ENCODE results near the gene PLXDC1.

The PLXDC1 gene

GRCh38 chr17:39097537-39097936, 53.9 kb downstream of the PLXDC1 start:
- DNase-seq (ENCODE audit: low read depth, low spot score) = no peak

DNA sequence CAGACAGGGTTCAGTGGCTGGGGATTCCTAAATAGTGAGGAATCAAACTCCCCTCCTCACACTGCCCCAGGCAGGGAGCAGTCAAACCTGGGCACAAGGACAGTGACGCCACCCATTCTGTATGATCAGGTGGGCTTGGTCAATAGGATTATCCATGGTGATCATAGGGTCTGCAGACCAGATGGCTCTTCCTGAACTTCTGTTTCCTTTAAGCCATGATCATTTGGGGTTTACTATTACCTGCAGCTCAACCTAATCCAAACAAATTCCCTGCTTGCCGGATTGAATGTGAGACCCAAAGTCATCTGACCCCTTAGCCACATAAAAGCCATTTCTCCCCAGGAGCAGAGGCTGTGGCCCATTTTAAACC, 54.3 kb downstream of the PLXDC1 start:
- DNase-seq (ENCODE audit: low read depth, low spot score) = no peak

GRCh38 chr17:39096508-39097149, 54.8 kb downstream of the PLXDC1 start:
- DNase-seq (ENCODE audit: low read depth, low spot score) = no peak

- DNase-seq (ENCODE audit: low read depth, low spot score) = no peak
Observed at GRCh38 chr17:39095309-39095686, 56.1 kb downstream of the PLXDC1 start.

- no peak for DNase-seq (ENCODE audit: low read depth, low spot score)
Observed at GRCh38 chr17:39094607-39095308, 56.7 kb downstream of the PLXDC1 start.

GRCh38 chr17:39092692-39093230, 58.7 kb downstream of the PLXDC1 start:
- no peak for DNase-seq (ENCODE audit: low read depth, low spot score)

GRCh38 chr17:39090908-39091665, 60.4 kb downstream of the PLXDC1 start:
- DNase-seq (ENCODE audit: low read depth, low spot score) = no peak

- DNase-seq (ENCODE audit: low read depth, low spot score) = no peak
Observed at GRCh38 chr17:39090400-39090799, 61.0 kb downstream of the PLXDC1 start.

GRCh38 chr17:39084558-39084957, 66.9 kb downstream of the PLXDC1 start:
- DNase-seq (ENCODE audit: low read depth, low spot score) = no peak

- DNase-seq (ENCODE audit: low read depth, low spot score) = no peak
Observed at GRCh38 chr17:39083270-39083669, 68.2 kb downstream of the PLXDC1 start.

- DNase-seq (ENCODE audit: low read depth, low spot score) = no peak
Observed at GRCh38 chr17:39082482-39082881, 69.0 kb downstream of the PLXDC1 start.

GRCh38 chr17:39081851-39082250, 69.6 kb downstream of the PLXDC1 start:
- DNase-seq (ENCODE audit: low read depth, low spot score) = no peak

DNA sequence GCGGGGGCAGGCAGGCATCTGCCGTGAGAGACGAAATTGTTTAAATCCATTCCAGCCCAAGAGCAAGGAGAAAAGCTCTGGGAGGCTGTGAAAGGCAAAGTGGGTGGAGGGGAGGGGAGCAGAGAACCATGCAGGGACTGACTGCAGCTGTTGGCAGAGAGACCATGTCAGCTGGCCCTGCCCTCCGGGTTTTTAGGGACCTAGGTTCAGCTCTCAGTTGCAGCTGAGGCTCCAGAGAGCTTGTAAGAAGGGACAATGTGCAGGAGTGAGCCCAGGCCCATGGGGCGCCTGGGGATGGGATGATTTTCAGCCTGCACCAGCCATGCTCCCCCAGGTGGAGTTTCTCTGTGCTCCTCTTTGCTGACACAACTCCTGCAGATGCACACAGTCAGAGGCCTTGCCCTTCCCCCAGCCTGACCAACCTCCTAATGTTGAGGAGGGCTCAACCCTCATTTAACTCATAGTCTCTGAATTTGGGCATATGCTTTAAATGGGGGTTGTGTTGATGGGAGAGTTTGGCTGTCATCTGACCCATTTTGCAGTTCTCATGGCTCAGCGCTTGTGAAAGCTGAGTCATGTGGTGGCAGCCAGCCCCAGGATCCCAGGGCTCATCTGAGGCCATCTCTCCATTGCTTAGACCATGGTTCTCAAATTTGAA, 70.9 kb downstream of the PLXDC1 start:
- DNase-seq (ENCODE audit: low read depth, low spot score) = no peak

DNA sequence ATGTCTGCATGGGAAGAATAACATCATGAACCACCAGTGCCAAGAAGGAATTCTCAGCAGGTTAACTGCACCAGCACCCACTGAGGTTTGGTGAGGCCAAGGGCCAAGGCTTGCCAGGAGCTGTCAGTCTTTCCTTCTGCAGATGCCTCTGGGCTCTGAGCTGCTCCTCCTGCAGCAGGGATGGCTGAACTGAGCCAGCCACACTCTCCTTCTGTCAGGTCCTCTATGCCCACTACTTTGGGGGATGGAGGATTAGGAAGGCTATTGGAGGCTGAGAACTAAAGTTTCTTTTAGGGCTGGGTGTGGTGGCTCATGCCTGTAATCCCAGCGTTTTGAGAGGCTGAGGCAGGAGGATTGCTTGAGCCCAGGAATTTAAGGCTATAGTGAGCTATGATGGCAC, 71.6 kb downstream of the PLXDC1 start:
- no peak for DNase-seq (ENCODE audit: low read depth, low spot score)

DNA sequence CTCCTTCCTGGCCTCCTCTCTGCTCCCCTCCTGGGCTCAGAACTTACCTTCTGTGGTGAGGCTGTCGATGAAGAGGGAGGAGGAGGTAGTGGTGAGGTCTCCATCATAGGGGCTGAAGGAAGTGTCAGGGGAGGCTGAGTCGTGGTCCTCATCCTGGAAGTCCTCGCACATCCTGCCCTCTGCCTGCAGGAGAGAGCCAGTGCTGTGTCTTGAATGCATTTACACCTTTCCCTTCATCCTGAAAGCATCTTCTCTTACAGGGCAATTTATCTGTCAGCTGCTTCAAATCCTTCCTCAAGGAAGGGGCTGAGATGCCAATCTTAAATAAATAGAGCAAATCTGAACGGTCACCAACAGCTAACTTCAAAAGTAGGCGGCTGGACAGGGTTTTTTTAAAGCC, 73.6 kb downstream of the PLXDC1 start:
- no peak for DNase-seq (ENCODE audit: low read depth, low spot score)

- DNase-seq (ENCODE audit: low read depth, low spot score) = no peak
Observed at GRCh38 chr17:39077252-39077651, 74.2 kb downstream of the PLXDC1 start.

GRCh38 chr17:39074676-39075075, 76.8 kb downstream of the PLXDC1 start:
- DNase-seq (ENCODE audit: low read depth, low spot score) = no peak

DNA sequence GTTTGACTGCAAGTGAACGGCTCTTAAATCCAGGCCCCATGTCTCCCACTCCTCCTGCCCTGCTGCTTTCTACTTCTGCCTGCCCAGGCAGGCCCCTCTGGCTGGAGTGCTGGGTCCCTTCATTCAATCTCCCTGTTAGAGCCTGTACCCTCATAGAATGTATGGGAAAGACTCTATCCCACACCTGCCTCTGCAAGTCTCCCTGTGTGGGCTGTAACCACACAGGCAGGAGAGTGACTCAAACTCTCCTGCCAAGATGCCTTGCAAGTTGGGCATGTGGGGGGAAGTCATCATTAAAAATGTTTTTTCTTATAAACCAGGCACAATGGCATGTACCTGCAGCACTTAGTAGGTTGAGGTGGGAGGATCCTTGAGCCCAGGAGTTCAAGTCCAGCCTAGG, 77.5 kb downstream of the PLXDC1 start:
- no peak for DNase-seq (ENCODE audit: low read depth, low spot score)

- no peak for DNase-seq (ENCODE audit: low read depth, low spot score)
Observed at GRCh38 chr17:39073353-39073752, 78.1 kb downstream of the PLXDC1 start.

DNA sequence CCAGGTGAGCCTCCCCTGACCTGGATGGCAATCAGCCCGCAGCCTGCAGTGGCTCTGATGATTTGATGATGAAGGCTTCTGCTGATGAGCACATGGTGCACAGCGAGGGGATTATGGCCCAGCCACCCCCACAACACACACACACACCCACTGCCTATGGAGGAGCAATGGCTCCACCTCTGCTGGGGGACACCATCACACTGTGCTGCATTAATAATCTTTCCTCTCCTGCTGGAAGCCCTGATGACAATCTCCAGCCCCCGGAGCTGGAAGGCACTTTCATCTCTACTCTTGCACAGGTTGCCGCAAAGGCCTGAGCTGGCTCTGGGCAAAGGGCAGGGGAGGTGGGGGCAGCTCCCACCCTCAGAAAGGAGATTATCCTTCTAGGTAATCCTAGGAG, 79.9 kb downstream of the PLXDC1 start:
- DNase-seq (ENCODE audit: low read depth, low spot score) = no peak

GRCh38 chr17:39069114-39069756, 82.2 kb downstream of the PLXDC1 start:
- no peak for DNase-seq (ENCODE audit: low read depth, low spot score)

DNA sequence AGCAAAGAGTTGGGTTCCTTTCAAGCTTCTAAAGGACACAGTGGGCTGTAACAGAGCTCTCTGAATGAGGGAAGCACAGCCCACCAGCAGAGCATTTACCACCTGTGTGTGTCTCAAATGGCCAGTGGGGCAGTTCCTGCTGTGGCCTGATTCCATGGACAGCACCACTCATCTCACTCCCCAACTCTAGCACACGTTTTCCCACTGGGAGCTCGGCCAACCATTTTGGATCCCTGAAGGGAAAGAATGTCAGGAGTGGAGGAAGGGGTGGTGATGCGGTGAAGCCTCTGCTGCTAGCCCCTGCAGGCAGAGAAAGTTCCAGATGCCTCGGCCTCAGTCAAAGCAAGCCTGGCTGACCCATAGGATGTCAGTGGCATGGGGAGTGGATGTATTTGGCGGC, 86.6 kb downstream of the PLXDC1 start:
- DNase-seq (ENCODE audit: low read depth, low spot score) = no peak

Data from activated naive CD8-positive, alpha-beta T cell treated with anti-CD3 and anti-CD28 coated beads, Interleukin-2, amount 50 U/mL, for 16 hours (primary cell).